Neural crest cell (in vitro differentiated cells): ENCODE measurements around the gene QSOX1. TPM values are rescaled to one million over a fixed set of nuclear protein-coding genes. Genes with fewer than 3 reads are reported as not detected.

Source experiments
- DNase-seq: peaks from one replicate; pipeline ENCODE4 v3.0.0; 2021; ENCODE audit warnings: low read depth, mixed read lengths, low spot score
- H3K27ac Mint-ChIP-seq: one replicate; pipeline ENCODE4 v1.8.0; 2021; ENCODE audit warnings: mild to moderate bottlenecking, mixed read lengths; ENCODE audit not compliant: unreplicated experiment
- H3K27me3 Mint-ChIP-seq: 2 replicates; pipeline ENCODE4 v1.8.0; 2021; ENCODE audit warnings: low read depth, mild to moderate bottlenecking, mixed read lengths
- H3K36me3 Mint-ChIP-seq: 2 replicates; pipeline ENCODE4 v1.8.0; 2021; ENCODE audit warnings: low read depth, mild to moderate bottlenecking, mixed read lengths
- H3K4me1 Mint-ChIP-seq: 2 replicates; pipeline ENCODE4 v1.8.0; 2021; ENCODE audit warnings: mixed read lengths
- H3K4me3 Mint-ChIP-seq: one replicate; pipeline ENCODE4 v1.8.0; 2021; ENCODE audit warnings: mild to moderate bottlenecking, mixed read lengths
- H3K9me3 Mint-ChIP-seq: 2 replicates; pipeline ENCODE4 v1.8.0; 2021; ENCODE audit warnings: mixed read lengths
- total RNA-seq: library from RNA; stranded (reverse); gene quantifications from 2 replicates; pipeline ENCODE4 v1.2.1, GENCODE V29; 2021
- TF ChIP-seq, protein P1 (sequence below): fragments of 200-600 bp; sonication (generic); conservative IDR thresholded peaks from 2 replicates; pipeline ENCODE4 v1.5.0; 2021; ENCODE audit warnings: antibody characterized with exemption, mild to moderate bottlenecking

Gene QSOX1
- total RNA-seq, 1 donor from 2014 or later = 39.8 TPM

DNA sequence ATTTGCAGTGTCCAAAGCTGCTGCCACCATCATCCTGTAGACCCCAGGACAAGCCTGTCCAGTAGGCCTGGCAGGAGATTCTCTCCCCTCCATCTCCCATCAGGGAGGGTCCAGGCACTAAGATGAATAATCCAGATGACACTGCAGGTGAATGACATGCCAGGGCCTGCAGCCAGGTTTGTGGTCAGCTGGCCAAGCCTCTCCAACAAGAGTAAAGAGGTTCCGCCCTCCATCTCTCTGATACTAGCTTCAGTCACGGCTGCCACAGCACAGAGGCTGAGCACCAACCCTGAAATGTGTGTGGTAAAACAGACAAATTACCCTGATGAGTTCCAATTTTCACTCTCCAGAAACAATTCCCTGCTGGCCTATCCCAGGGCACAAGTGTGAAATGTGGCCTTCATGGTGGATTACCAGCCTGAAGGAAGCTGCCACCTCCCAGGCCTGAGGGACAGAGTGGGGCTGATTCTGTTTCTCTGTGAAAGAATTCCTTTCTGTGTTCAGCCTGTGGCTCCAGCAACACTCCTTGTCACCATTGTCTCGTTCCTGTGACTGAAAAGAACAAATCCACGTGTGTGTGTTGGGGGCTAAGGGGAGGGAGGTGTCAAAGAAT is 55.4 kb downstream of the QSOX1 start:
- H3K4me1 Mint-ChIP-seq = peaks cover 12% of the 10 kb centered on the region
- TF ChIP-seq, protein P1, sequence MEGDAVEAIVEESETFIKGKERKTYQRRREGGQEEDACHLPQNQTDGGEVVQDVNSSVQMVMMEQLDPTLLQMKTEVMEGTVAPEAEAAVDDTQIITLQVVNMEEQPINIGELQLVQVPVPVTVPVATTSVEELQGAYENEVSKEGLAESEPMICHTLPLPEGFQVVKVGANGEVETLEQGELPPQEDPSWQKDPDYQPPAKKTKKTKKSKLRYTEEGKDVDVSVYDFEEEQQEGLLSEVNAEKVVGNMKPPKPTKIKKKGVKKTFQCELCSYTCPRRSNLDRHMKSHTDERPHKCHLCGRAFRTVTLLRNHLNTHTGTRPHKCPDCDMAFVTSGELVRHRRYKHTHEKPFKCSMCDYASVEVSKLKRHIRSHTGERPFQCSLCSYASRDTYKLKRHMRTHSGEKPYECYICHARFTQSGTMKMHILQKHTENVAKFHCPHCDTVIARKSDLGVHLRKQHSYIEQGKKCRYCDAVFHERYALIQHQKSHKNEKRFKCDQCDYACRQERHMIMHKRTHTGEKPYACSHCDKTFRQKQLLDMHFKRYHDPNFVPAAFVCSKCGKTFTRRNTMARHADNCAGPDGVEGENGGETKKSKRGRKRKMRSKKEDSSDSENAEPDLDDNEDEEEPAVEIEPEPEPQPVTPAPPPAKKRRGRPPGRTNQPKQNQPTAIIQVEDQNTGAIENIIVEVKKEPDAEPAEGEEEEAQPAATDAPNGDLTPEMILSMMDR = no peak
- peaks cover 77% of the 10 kb centered on the region for H3K27me3 Mint-ChIP-seq
- no peak for DNase-seq
- no peaks in the 10 kb centered on the region for H3K36me3 Mint-ChIP-seq
- H3K27ac Mint-ChIP-seq = no peak overlapping the region
- H3K4me3 Mint-ChIP-seq = no peak overlapping the region
- H3K9me3 Mint-ChIP-seq = peaks cover 3% of the 10 kb centered on the region

DNA sequence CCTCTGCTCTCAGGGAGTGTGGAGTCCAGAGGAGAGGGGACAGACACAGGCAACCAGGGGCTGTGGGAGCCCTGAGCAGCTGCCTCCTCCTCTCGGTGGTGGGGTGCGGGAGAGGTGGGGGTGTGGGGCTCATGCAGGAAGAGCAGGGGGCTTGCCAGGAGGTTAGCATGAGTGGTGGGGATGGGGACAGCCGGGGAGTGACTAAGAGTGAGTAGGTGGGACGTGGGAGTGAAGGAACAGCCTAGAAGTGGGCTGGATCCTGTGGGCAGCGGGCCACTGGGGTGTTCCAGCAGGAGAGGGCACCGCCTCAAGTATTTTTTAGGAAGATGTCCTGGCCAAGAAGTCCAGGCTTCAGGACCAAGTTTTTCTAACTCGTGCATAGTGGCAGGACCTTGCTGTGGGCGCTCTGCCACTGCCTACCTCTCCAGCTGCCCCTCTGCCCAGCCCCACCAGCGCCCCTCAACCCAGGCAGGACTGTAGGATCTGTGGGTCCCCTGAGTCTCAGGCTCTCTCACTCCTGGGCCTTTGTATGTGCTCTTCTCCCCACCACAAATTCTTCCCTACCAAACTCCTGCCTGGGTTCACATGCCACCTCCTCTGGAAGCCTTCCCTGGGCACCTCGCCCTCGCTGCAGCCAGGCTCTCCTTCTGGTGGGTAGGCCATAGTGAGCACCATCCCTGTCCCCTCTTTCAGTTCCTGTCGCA is 56.6 kb downstream of the QSOX1 start:
- no peak overlapping the region for H3K27ac Mint-ChIP-seq
- H3K9me3 Mint-ChIP-seq = peaks cover 3% of the 10 kb centered on the region
- H3K36me3 Mint-ChIP-seq = no peaks in the 10 kb centered on the region
- TF ChIP-seq, protein P1 = no peak
- H3K4me3 Mint-ChIP-seq = no peak overlapping the region
- H3K4me1 Mint-ChIP-seq = peaks cover 12% of the 10 kb centered on the region
- no peak for DNase-seq
- H3K27me3 Mint-ChIP-seq = peaks cover 83% of the 10 kb centered on the region

DNA sequence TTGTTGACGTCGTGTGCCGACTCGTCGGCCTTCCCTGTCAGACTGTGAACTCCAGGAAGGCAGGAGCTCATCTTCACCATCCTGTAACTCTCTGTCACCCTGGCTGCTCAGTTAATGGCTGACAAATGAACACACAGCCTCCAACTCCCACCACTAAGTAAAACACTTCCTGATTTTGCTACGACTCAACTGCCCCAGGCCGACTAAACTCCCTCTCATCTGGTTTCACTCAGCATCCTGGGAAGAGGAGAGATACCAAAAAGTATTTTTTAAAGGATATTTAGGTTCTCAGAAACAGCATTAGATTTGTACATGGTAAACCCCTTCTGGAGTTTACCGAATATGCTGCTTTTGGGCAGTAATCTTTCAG is 57.2 kb downstream of the QSOX1 start:
- H3K9me3 Mint-ChIP-seq = peaks cover 3% of the 10 kb centered on the region
- H3K4me1 Mint-ChIP-seq = peaks cover 12% of the 10 kb centered on the region
- DNase-seq = no peak
- no peaks in the 10 kb centered on the region for H3K36me3 Mint-ChIP-seq
- peaks cover 83% of the 10 kb centered on the region for H3K27me3 Mint-ChIP-seq
- TF ChIP-seq, protein P1 = no peak
- H3K27ac Mint-ChIP-seq = no peak overlapping the region
- no peak overlapping the region for H3K4me3 Mint-ChIP-seq

DNA sequence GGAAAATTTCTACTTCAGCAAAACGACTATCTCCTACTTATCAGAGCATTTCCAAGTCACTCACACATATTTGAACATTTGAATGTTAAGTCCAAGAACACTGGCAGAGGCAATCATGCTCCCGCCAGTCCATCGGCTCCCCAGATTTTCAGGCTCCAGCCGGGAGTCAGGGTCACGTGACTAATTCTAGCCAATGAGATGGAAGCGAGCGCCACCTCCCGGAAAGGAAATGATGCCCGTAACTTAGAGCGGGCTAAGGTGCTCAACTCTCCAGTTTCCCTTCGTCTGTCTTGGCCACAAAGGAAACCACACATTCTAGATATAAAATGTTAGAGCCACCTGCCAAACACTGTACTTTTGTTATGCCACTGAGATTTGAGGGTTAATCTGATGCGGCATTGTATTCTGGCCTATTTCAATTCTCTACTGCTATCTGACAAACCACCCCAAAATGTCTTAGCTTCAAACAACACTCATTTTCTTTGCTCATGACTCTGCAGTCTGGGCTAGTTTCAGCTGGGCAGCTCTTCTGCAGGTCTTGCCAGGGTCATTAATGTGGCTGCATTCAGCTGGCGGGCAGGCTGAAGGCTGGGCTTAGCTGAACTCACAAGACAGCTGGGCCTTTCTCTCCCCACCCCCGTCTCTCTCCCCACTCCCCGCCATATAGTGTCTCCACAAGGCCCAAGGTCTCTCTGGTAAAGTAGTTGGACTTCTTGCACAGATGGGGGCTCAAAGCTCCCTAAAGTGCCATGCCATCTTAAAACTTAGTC is 58.9 kb downstream of the QSOX1 start:
- DNase-seq = no peak
- peak overlapping the region; percentile 35 for H3K4me3 Mint-ChIP-seq

DNA sequence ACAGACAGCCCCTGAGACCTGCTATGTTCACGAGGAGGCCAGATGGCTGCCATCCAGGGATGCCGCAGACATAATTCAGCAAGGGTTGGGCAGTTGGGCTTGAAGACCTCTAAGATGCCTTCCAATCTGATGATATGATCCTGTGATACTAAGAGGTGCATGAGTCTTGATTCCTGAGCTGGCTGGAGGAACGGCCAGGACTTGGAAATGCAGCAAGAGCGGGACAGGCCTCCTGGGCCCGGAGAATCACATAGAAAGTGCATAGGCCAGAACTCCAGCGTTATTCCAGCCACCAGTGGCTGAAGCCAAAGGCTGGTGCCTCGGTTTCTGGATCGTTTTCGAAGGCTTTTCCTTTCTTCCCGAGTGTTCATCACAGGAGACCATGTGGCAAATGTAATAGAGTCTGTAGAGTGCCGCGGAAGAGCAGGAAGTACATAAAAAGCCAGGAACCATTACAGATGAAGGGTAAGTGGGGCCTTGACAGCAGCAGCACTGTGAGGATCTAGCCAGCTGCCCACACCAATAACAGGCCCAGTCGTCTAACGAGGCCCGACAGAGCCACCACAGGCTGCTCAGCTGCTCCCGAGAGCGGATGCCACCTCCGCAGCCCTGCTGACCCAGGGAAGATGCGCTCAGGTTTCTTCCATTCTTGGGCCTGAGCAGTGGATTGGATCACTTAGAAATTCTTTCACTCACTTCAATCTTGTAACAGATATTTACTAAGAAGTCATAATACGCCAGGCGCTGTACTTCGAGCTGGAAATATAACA is 61.4 kb downstream of the QSOX1 start:
- no peak for DNase-seq
- H3K4me3 Mint-ChIP-seq = no peak overlapping the region
- H3K36me3 Mint-ChIP-seq = no peaks in the 10 kb centered on the region
- H3K4me1 Mint-ChIP-seq = peaks cover 7% of the 10 kb centered on the region
- H3K27ac Mint-ChIP-seq = no peak overlapping the region
- H3K9me3 Mint-ChIP-seq = peaks cover 3% of the 10 kb centered on the region
- TF ChIP-seq, protein P1 = no peak
- peaks cover 77% of the 10 kb centered on the region for H3K27me3 Mint-ChIP-seq

More for the DNA sequence above, 58.9 kb downstream of the QSOX1 start:
- peaks cover 78% of the 10 kb centered on the region for H3K27me3 Mint-ChIP-seq
- TF ChIP-seq, protein P1 = no peak
- H3K27ac Mint-ChIP-seq = no peak overlapping the region
- peaks cover 12% of the 10 kb centered on the region for H3K4me1 Mint-ChIP-seq
- peaks cover 3% of the 10 kb centered on the region for H3K9me3 Mint-ChIP-seq
- no peaks in the 10 kb centered on the region for H3K36me3 Mint-ChIP-seq
